Mesothelial cell of epicardium (in vitro differentiated cells): Measurements from ENCODE around the gene DLD. TPM values are rescaled to one million over a fixed set of nuclear protein-coding genes. Genes with fewer than 3 reads are reported as not detected.
"Not testable (repeated sequence)": the region's sequence is repeated elsewhere in the genome, so short reads cannot be mapped to it uniquely, and the experiment has no call there.

Experiments
- DNase-seq, 2 experiments: peaks; one replicate each; pipeline ENCODE4 v3.0.0; 2021; ENCODE audit warnings: low spot score in 2 of 2; ENCODE audit not compliant: unreplicated experiment in 2 of 2
- H3K27ac Mint-ChIP-seq: 2 replicates; pipeline ENCODE4 v1.8.0; 2021; ENCODE audit warnings: mixed read lengths
- H3K27me3 Mint-ChIP-seq: 2 replicates; pipeline ENCODE4 v1.8.0; 2021; ENCODE audit warnings: low read depth, mixed read lengths
- H3K36me3 Mint-ChIP-seq: 2 replicates; pipeline ENCODE4 v1.8.0; 2021; ENCODE audit warnings: mixed read lengths
- H3K4me1 Mint-ChIP-seq: 2 replicates; pipeline ENCODE4 v1.8.0; 2021; ENCODE audit warnings: mixed read lengths
- H3K4me3 Mint-ChIP-seq: 2 replicates; pipeline ENCODE4 v1.8.0; 2021; ENCODE audit warnings: mild to moderate bottlenecking, moderate library complexity, mixed read lengths
- H3K9me3 Mint-ChIP-seq: 2 replicates; pipeline ENCODE4 v1.8.0; 2021; ENCODE audit warnings: mixed read lengths
- total RNA-seq: library from RNA; stranded (reverse); gene quantifications from 3 replicates; pipeline ENCODE4 v1.2.1, GENCODE V29; 2021
- TF ChIP-seq, protein P1 (sequence below): fragments of 200-600 bp; sonication (generic); IDR thresholded peaks from one replicate; pipeline ENCODE4 v1.5.0; 2021; ENCODE audit warnings: antibody characterized with exemption; ENCODE audit not compliant: unreplicated experiment

DLD gene
- total RNA-seq, 1 donor from 2014 or later = 61.5 TPM

- DNase-seq = no peak
- no peaks in the 10 kb centered on the region for H3K27me3 Mint-ChIP-seq
- peaks cover 6% of the 10 kb centered on the region for H3K4me1 Mint-ChIP-seq
- peaks cover 62% of the 10 kb centered on the region for H3K36me3 Mint-ChIP-seq
- peaks cover 6% of the 10 kb centered on the region for H3K9me3 Mint-ChIP-seq
- no peak overlapping the region for H3K4me3 Mint-ChIP-seq
- no peak overlapping the region for H3K27ac Mint-ChIP-seq
- TF ChIP-seq, protein P1, sequence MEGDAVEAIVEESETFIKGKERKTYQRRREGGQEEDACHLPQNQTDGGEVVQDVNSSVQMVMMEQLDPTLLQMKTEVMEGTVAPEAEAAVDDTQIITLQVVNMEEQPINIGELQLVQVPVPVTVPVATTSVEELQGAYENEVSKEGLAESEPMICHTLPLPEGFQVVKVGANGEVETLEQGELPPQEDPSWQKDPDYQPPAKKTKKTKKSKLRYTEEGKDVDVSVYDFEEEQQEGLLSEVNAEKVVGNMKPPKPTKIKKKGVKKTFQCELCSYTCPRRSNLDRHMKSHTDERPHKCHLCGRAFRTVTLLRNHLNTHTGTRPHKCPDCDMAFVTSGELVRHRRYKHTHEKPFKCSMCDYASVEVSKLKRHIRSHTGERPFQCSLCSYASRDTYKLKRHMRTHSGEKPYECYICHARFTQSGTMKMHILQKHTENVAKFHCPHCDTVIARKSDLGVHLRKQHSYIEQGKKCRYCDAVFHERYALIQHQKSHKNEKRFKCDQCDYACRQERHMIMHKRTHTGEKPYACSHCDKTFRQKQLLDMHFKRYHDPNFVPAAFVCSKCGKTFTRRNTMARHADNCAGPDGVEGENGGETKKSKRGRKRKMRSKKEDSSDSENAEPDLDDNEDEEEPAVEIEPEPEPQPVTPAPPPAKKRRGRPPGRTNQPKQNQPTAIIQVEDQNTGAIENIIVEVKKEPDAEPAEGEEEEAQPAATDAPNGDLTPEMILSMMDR = no peak
These were observed 24.6 kb downstream of the DLD start for GRCh38 chr7:107915541-107915940.

GRCh38 chr7:107917763-107918651 lies 27.0 kb downstream of the DLD start:
- TF ChIP-seq, protein P1 = no peak
- Mint-ChIP-seq H3K9me3 (no peaks in the 10 kb centered on the region), H3K4me3 (no peak overlapping the region), H3K27ac (peak overlapping the region; percentile 14), H3K27me3 (no peaks in the 10 kb centered on the region), H3K36me3 (peaks cover 59% of the 10 kb centered on the region), H3K4me1 (peaks cover 10% of the 10 kb centered on the region)
- no peak for DNase-seq

GRCh38 chr7:107918948-107919347 lies 28.0 kb downstream of the DLD start:
- peaks cover 10% of the 10 kb centered on the region for H3K4me1 Mint-ChIP-seq
- no peak overlapping the region for H3K27ac Mint-ChIP-seq
- H3K36me3 Mint-ChIP-seq = peaks cover 58% of the 10 kb centered on the region
- no peaks in the 10 kb centered on the region for H3K27me3 Mint-ChIP-seq
- no peaks in the 10 kb centered on the region for H3K9me3 Mint-ChIP-seq
- H3K4me3 Mint-ChIP-seq = no peak overlapping the region
- TF ChIP-seq, protein P1 = no peak
- no peak for DNase-seq

DNA sequence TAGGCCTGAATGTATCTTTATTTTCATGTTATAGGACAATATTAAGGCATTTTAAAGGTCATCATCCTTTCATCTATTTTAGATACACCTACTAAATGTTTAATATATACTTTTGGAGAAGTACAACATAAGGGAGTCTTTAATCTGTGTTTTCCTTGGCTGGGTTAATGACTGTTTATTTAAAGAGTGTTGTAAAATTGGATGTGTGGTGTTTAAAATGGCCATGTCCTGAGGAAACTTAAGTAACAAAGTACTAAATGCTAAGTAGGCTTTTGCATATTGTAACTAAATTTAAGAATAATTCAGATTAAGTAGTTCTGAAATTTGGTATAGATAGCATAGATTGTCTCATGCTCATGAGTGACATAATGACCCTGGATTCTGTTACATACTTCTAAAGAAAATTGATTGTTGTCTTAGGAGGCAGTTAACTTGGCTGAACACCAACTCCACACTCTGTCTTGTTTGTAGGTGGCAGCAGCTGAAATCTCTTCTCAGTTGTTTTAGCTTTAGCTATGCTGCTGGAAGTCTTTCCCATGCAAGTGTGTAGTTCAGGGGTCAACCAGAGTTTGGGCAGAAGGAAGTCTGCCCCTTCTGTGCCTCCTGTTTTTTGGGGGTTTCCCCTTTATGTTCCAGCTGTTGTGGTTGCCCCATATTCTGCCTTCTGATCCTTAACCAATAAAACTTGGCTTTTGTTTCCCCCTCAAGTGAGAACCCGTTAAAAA lies 29.2 kb downstream of the DLD start:
- no peaks in the 10 kb centered on the region for H3K27me3 Mint-ChIP-seq
- no peak for DNase-seq
- no peak overlapping the region for H3K4me3 Mint-ChIP-seq
- H3K9me3 Mint-ChIP-seq = no peaks in the 10 kb centered on the region
- peaks cover 60% of the 10 kb centered on the region for H3K36me3 Mint-ChIP-seq
- H3K4me1 Mint-ChIP-seq = peaks cover 12% of the 10 kb centered on the region
- peak overlapping the region; percentile 74 for H3K27ac Mint-ChIP-seq
- TF ChIP-seq, protein P1 = no peak

- H3K4me1 Mint-ChIP-seq = peaks cover 16% of the 10 kb centered on the region
- peaks cover 65% of the 10 kb centered on the region for H3K36me3 Mint-ChIP-seq
- not testable (repeated sequence) for H3K27ac Mint-ChIP-seq, DNase-seq, H3K4me3 Mint-ChIP-seq, H3K9me3 Mint-ChIP-seq, H3K27me3 Mint-ChIP-seq
These were observed 30.8 kb downstream of the DLD start for GRCh38 chr7:107921826-107922225.

- Mint-ChIP-seq H3K4me3 (no peak overlapping the region), H3K36me3 (peaks cover 62% of the 10 kb centered on the region), H3K9me3 (no peaks in the 10 kb centered on the region), H3K27me3 (no peaks in the 10 kb centered on the region), H3K27ac (no peak overlapping the region), H3K4me1 (peaks cover 16% of the 10 kb centered on the region)
- TF ChIP-seq, protein P1 = no peak
- no peak for DNase-seq
These were observed 31.9 kb downstream of the DLD start for GRCh38 chr7:107922886-107923285.
